GM12801 (cell line): ENCODE data around the gene IRF2BPL.

Experiments
- TF ChIP-seq, protein P1 (sequence below): IDR thresholded peaks from one replicate; pipeline ENCODE4 v1.5.1; 2011; ENCODE audit warnings: control low read depth; ENCODE audit not compliant: insufficient read length; ENCODE audit errors: extremely low read depth

The IRF2BPL gene

GRCh38 chr14:77061630-77062257 lies 33.2 kb upstream of the IRF2BPL start:
- TF ChIP-seq, protein P1, sequence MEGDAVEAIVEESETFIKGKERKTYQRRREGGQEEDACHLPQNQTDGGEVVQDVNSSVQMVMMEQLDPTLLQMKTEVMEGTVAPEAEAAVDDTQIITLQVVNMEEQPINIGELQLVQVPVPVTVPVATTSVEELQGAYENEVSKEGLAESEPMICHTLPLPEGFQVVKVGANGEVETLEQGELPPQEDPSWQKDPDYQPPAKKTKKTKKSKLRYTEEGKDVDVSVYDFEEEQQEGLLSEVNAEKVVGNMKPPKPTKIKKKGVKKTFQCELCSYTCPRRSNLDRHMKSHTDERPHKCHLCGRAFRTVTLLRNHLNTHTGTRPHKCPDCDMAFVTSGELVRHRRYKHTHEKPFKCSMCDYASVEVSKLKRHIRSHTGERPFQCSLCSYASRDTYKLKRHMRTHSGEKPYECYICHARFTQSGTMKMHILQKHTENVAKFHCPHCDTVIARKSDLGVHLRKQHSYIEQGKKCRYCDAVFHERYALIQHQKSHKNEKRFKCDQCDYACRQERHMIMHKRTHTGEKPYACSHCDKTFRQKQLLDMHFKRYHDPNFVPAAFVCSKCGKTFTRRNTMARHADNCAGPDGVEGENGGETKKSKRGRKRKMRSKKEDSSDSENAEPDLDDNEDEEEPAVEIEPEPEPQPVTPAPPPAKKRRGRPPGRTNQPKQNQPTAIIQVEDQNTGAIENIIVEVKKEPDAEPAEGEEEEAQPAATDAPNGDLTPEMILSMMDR, result no peak

- TF ChIP-seq, protein P1, result no peak
Measured at GRCh38 chr14:77059276-77059915, 30.9 kb upstream of the IRF2BPL start.

DNA sequence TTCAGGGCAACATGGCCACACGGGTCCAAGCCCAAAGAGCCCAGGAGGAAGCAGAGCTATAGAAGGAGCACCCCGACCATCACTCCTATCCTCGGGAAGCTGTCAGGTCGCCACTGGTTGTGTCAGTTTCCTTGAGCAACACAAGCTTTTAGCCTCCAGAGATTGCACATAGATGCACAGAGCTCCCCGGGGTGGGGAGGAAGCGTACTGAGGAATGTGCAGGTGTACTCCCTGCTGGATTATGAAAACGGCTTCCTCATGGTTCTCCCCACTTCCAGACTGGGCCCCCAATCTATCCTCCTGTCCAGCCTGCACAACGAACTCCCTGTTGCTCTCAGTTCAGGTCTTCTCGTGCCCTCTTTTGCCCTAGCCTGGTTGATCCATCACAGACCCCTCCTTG lies 30.3 kb upstream of the IRF2BPL start:
- TF ChIP-seq, protein P1, result no peak

DNA sequence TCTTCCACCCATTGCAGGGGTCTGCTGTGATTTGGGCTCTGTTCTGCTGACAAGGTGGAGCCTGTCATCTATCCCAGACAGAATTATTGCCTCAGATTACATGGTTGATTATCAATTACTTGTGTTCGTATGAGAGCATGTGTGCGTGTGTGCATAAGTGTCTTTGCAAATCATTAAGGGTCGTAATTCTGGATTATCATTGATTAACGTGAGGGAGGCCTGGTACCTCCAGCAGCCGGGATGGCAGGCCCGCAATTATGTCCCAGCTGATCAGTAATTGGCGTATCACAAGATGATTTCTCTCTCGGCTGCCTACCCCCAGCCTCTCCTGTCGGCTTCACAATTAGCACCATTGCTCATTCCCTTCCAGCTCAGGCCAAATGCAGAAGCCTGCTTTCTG lies 29.6 kb upstream of the IRF2BPL start:
- TF ChIP-seq, protein P1, result no peak

DNA sequence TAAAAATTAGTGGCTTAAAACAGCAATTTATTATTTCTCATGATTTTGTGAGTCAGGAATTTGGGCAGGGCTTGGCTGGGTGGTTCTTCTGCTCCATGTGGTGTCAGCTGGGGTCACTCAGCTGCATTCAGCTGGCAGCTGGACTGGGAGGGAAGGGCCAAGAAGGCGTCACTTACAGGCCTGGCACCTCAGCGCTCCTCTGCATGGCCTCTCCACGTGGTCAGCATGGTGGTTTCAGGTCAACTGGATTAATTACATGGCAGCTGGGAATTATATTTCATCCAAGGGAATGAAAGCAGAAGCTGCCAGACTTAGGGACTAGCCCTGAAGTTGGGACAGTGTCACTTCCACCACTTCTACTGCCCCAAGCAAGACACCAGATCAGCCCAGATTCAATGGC lies 27.5 kb upstream of the IRF2BPL start:
- TF ChIP-seq, protein P1, result no peak

- TF ChIP-seq, protein P1, result no peak
Measured at GRCh38 chr14:77055306-77055705, 26.8 kb upstream of the IRF2BPL start.

DNA sequence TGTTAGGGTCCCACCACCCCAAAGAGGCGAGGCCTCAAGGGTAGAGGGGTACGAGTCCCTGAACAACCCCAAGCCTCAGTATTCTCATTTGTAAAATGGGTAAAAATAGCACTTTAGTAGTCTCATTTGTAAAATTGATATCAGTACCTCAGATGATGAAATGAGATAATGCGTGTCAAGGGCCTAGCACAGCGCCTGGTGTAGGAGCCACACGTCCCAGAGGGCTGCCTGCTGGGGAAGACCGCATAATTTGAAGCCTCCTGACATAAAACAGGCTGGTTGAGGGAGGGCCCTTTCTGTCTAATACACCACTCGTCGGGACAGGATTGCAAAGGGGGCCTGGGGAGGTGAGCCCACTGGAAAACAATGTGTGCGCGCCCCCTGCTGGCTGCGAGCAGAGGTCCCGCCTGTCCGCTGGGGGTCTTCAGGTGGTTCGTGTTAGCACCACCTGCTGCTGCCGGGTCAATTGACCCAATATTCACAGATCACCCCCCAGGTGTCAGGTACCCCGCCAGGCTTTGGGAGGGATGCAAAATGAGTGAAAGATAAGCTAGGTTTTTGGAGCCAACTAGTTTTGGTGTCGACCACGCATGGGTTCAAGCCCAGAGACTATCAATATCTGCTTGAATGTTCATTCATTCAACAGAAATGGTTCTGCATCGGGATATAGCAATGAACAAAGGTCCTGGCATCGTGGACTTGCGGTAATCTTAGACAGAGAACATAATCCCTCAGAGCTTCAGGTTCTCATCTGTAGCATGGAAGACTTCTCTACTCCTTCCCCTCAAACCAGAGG lies 24.7 kb upstream of the IRF2BPL start:
- TF ChIP-seq, protein P1, result no peak
